ENCODE measurements around the gene DSCAML1. TPM values are rescaled to one million over a fixed set of nuclear protein-coding genes. Genes with fewer than 3 reads are reported as not detected.

The DSCAML1 gene
- total and polyA plus RNA-seq, 4 donors, result 0.18 to 1.5 (median 1.1) TPM

- TF ChIP-seq CTCF (IDR thresholded peaks at IDR 0.05; ENCODE audit: control extremely low read depth, extremely low read depth), result no peak
- 80% methylated on average over 20 of the region's 20 CpGs for WGBS, 2 donors
- H3K4me1 ChIP-seq (ENCODE audit: control insufficient read depth in 5 of 5, insufficient read depth in 5 of 5, low read length in 5 of 5), result peaks cover 0 to 34% (median 12%) of the 10 kb centered on the region in 5 donors
- ATAC-seq (ENCODE audit: insufficient read depth, low FRiP score), result no peak
- no peak overlapping the region for H3K9ac ChIP-seq (ENCODE audit: insufficient read depth in 1 of 2, low read length in 2 of 2)
- H3K27me3 ChIP-seq (ENCODE audit: control insufficient read depth in 3 of 3, insufficient read depth in 3 of 3, low read length in 2 of 3), result no peaks in the 10 kb centered on the region
- peak; percentile 59 to 75 (median 62) for DNase-seq
- H3K9me3 ChIP-seq (ENCODE audit: control insufficient read depth in 4 of 4, insufficient read depth in 3 of 4, low read length in 3 of 4), result no peaks in the 10 kb centered on the region
- H3K4me3 ChIP-seq, result no peak overlapping the region
- H3K27ac ChIP-seq (ENCODE audit: low read depth in 1 of 2, low read length in 1 of 2), result peak overlapping the region in 1 of 2 donors; percentile 51
- H3K36me3 ChIP-seq (ENCODE audit: control insufficient read depth in 4 of 4, insufficient read depth in 4 of 4, low read length in 4 of 4), result no peaks in the 10 kb centered on the region
Observed at GRCh38 chr11:117816151-117816741, 19.2 kb upstream of the DSCAML1 start.

- peak; percentile 28 for ATAC-seq (ENCODE audit: insufficient read depth, low FRiP score)
- Histone ChIP-seq H3K36me3 (ENCODE audit: control insufficient read depth in 4 of 4, insufficient read depth in 4 of 4, low read length in 4 of 4) (no peaks in the 10 kb centered on the region), H3K9ac (ENCODE audit: insufficient read depth in 1 of 2, low read length in 2 of 2) (no peak overlapping the region), H3K9me3 (ENCODE audit: control insufficient read depth in 4 of 4, insufficient read depth in 3 of 4, low read length in 3 of 4) (no peaks in the 10 kb centered on the region), H3K4me1 (ENCODE audit: control insufficient read depth in 5 of 5, insufficient read depth in 5 of 5, low read length in 5 of 5) (peaks cover 0 to 34% (median 12%) of the 10 kb centered on the region in 5 donors), H3K27ac (ENCODE audit: low read depth in 1 of 2, low read length in 1 of 2) (peak overlapping the region in 1 of 2 donors; percentile 35), H3K27me3 (ENCODE audit: control insufficient read depth in 3 of 3, insufficient read depth in 3 of 3, low read length in 2 of 3) (no peaks in the 10 kb centered on the region), H3K4me3 (no peak overlapping the region)
- 27 to 44% methylated on average over 7 of the region's 7 CpGs for WGBS, 2 donors
- DNase-seq, result no peak
- TF ChIP-seq CTCF (IDR thresholded peaks at IDR 0.05; ENCODE audit: control extremely low read depth, extremely low read depth), result no peak
Observed at GRCh38 chr11:117815262-117815803, 18.3 kb upstream of the DSCAML1 start.

- Histone ChIP-seq H3K27me3 (ENCODE audit: control insufficient read depth in 3 of 3, insufficient read depth in 3 of 3, low read length in 2 of 3) (peaks cover 0 to 2% (median 0%) of the 10 kb centered on the region in 3 donors), H3K36me3 (ENCODE audit: control insufficient read depth in 4 of 4, insufficient read depth in 4 of 4, low read length in 4 of 4) (no peaks in the 10 kb centered on the region), H3K9ac (ENCODE audit: insufficient read depth in 1 of 2, low read length in 2 of 2) (no peak overlapping the region), H3K9me3 (ENCODE audit: control insufficient read depth in 4 of 4, insufficient read depth in 3 of 4, low read length in 3 of 4) (no peaks in the 10 kb centered on the region), H3K4me1 (ENCODE audit: control insufficient read depth in 5 of 5, insufficient read depth in 5 of 5, low read length in 5 of 5) (peaks cover 0 to 34% (median 12%) of the 10 kb centered on the region in 5 donors), H3K4me3 (no peak overlapping the region), H3K27ac (ENCODE audit: low read depth in 1 of 2, low read length in 1 of 2) (no peak overlapping the region)
- ATAC-seq (ENCODE audit: insufficient read depth, low FRiP score) (no peak), DNase-seq (peak; percentile 38 to 57 (median 57))
- WGBS, 2 donors, result 25 to 36% methylated on average over 14 of the region's 14 CpGs
- no peak for TF ChIP-seq CTCF (IDR thresholded peaks at IDR 0.05; ENCODE audit: control extremely low read depth, extremely low read depth)
Observed at GRCh38 chr11:117814766-117815261, 17.8 kb upstream of the DSCAML1 start.
